Colonic mucosa (tissue), 4 donors: ENCODE measurements around the gene UNC13B. TPM values are rescaled to one million over a fixed set of nuclear protein-coding genes. Genes with fewer than 3 reads are reported as not detected.

Experiments
- DNase-seq: peaks from one replicate; pipeline ENCODE4 v3.0.0-alpha.2; 2020
- H3K27ac ChIP-seq: fragments of 200-600 bp; one replicate; pipeline ENCODE4 v1.8.0; 2021
- H3K27me3 ChIP-seq: fragments of 200-600 bp; one replicate; pipeline ENCODE4 v1.8.0; 2021
- H3K36me3 ChIP-seq: fragments of 200-600 bp; one replicate; pipeline ENCODE4 v1.8.0; 2021
- H3K4me1 ChIP-seq: fragments of 200-600 bp; one replicate; pipeline ENCODE4 v1.8.0; 2021; ENCODE audit warnings: mild to moderate bottlenecking
- H3K4me3 ChIP-seq: fragments of 200-600 bp; one replicate; pipeline ENCODE4 v1.8.0; 2021
- H3K9ac ChIP-seq, 2 donors: one replicate each; pipeline ENCODE4 v1.7.0; 2013; ENCODE audit warnings: control low read depth in 2 of 2, low read depth in 2 of 2, low read length in 2 of 2
- H3K9me3 ChIP-seq: fragments of 200-600 bp; one replicate; pipeline ENCODE4 v1.8.0; 2021
- intact Hi-C: fragments of 100-400 bp; cut with DNase I; formaldehyde crosslinking; loops from one replicate; pipeline ENCODE4 v1.14.1; 2022
- total RNA-seq, 2 donors: library from RNA; stranded (reverse); fragmentation: NEBNext Ultra II Directional in 1 of 2; extraction: Animal tissue kit (Norgen Biotek cat#: 25700) in 1 of 2; gene quantifications; one replicate each; pipeline ENCODE4 v1.2.1, GENCODE V29; 2021
- TF ChIP-seq, protein P1 (sequence below): fragments of 200-600 bp; IDR thresholded peaks from one replicate; pipeline ENCODE4 v1.8.0; 2022; ENCODE audit warnings: antibody characterized with exemption, mild to moderate bottlenecking
- donor health status: healthy.
- donor health status: DM: no; HTN: no; CAD: no.
- donor health status: DM: no; HTN: no; CAD: no.

UNC13B gene
- total RNA-seq, 2 donors from 2014 or later = 43.6 to 56.1 TPM

DNA sequence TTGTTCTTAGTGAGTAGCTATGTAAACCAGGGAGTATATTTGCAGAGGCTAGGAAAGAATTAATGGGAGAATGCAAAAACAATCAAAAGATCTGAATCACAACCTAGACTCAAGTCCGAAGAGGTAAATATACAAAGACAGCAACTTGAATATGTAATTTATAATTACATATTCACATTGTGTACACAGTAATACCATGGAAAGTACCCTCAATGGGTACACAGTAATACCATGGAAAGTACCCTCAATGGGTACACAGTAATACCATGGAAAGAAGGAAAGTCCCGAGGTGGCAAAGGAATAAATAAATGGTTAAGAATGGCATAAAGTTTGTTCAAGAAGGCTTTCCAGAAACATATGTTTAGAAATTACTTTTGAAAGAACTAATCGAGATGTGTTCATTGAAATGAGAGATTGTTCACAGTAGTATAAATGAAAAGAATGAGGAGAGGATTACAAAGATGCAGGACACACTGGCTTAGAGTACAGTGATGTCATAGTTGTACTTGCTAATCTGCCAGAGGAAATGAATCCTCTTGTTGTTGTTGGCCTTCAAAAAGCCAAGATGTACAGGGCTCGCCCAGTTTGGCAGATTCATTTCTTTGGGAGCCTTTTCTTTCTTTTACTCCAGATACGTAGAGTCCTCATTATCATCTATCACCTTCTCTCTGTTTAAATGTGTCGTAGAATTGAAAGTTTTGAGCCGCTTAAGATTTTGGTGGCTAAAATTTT lies 116.0 kb downstream of the UNC13B start:
- Histone ChIP-seq H3K27ac (no peak overlapping the region), H3K9me3 (no peaks in the 10 kb centered on the region), H3K27me3 (no peaks in the 10 kb centered on the region), H3K4me3 (no peak overlapping the region), H3K9ac (no peak overlapping the region), H3K36me3 (no peaks in the 10 kb centered on the region), H3K4me1 (no peaks in the 10 kb centered on the region)
- DNase-seq = no peak
- TF ChIP-seq, protein P1, sequence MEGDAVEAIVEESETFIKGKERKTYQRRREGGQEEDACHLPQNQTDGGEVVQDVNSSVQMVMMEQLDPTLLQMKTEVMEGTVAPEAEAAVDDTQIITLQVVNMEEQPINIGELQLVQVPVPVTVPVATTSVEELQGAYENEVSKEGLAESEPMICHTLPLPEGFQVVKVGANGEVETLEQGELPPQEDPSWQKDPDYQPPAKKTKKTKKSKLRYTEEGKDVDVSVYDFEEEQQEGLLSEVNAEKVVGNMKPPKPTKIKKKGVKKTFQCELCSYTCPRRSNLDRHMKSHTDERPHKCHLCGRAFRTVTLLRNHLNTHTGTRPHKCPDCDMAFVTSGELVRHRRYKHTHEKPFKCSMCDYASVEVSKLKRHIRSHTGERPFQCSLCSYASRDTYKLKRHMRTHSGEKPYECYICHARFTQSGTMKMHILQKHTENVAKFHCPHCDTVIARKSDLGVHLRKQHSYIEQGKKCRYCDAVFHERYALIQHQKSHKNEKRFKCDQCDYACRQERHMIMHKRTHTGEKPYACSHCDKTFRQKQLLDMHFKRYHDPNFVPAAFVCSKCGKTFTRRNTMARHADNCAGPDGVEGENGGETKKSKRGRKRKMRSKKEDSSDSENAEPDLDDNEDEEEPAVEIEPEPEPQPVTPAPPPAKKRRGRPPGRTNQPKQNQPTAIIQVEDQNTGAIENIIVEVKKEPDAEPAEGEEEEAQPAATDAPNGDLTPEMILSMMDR = no peak
- intact Hi-C loops = no loop called here

DNA sequence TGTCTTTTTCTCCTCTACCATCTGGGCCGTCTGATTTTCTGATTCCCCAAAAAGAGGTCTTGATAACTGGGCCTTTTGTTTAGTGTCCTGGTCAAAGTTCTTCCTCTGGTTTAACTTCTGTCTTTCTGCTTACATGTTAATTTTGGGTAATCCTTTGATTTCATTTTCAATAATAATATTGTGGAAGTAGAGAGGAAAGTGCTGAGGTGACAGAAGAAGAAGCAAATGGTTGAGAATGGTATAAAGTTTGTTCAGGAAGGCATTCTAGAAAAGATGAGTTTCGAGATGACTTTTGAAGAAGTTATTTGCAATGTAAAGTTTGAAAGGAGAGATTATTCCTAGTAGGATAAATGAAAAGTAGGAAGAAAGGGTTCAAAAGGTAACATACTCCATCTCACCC lies 118.1 kb downstream of the UNC13B start:
- no peak for DNase-seq
- no peaks in the 10 kb centered on the region for H3K9me3 ChIP-seq
- no peaks in the 10 kb centered on the region for H3K4me1 ChIP-seq
- no peak overlapping the region for H3K27ac ChIP-seq
- H3K4me3 ChIP-seq = no peak overlapping the region
- no peaks in the 10 kb centered on the region for H3K27me3 ChIP-seq
- TF ChIP-seq, protein P1 = no peak
- H3K9ac ChIP-seq = no peak overlapping the region
- no peaks in the 10 kb centered on the region for H3K36me3 ChIP-seq
- intact Hi-C loops = no loop called here

DNA sequence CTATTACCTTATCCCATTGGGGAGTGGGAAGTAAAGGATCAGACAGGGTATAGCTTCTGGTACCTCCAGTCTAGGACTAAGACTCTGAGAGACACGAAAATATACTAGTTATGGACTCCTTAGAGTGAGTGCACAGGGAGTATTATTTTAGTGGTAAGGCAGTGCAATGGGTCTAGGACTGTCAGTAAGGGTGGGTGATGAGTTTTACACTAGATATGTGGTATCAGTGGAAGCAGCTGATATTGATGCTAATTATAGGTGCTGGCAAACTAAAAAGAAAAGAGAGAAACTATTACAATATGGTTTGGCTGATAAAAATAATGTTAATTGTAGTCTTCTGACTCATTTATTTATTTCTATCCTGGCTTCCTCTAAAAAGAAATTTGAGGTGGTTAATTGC lies 118.6 kb downstream of the UNC13B start:
- H3K9ac ChIP-seq = no peak overlapping the region
- H3K9me3 ChIP-seq = no peaks in the 10 kb centered on the region
- TF ChIP-seq, protein P1 = no peak
- H3K27ac ChIP-seq = no peak overlapping the region
- no peak for DNase-seq
- no peaks in the 10 kb centered on the region for H3K36me3 ChIP-seq
- H3K27me3 ChIP-seq = no peaks in the 10 kb centered on the region
- intact Hi-C loops = no loop called here
- no peaks in the 10 kb centered on the region for H3K4me1 ChIP-seq
- no peak overlapping the region for H3K4me3 ChIP-seq

DNA sequence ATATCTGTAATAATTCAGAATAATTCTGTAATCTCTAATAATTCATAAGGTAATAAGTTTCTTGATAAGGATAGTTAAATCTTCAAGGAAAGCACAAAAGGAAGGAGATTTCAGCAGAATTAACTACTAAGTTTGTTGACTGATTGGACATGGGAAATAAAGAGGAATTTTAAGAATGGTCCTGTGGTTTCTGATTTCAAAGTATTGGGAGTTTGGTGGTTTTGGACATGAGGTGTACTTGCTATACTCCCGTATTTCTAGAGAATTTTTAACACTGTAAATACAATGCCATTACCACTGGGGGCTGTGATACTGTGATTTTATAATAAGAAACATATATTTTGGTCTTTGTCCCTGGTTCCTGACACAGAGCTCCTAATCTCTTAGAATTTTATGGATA lies 123.9 kb downstream of the UNC13B start:
- no peak for DNase-seq
- H3K4me1 ChIP-seq = no peaks in the 10 kb centered on the region
- no peaks in the 10 kb centered on the region for H3K9me3 ChIP-seq
- no peaks in the 10 kb centered on the region for H3K27me3 ChIP-seq
- intact Hi-C loops = no loop called here
- no peak overlapping the region for H3K9ac ChIP-seq
- TF ChIP-seq, protein P1 = no peak
- no peaks in the 10 kb centered on the region for H3K36me3 ChIP-seq
- H3K27ac ChIP-seq = no peak overlapping the region
- H3K4me3 ChIP-seq = no peak overlapping the region

DNA sequence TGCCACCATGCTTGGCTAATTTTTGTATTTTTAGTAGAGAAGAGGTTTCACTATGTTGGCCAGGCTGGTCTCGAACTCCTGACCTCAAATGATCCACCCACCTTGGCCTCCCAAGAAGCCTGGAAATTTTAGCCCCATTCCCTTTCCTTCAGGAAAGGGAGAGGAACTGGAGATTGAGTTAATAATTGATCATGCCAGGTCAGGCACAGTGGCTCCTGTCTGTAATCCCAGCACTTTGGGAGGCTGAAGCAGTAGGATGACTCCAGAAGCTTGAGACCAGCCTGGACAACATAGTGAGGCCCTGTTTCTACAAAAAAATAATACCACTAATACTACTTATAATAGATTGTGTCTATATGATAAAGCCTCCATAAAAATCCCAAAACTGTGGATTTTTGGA lies 124.6 kb downstream of the UNC13B start:
- Histone ChIP-seq H3K36me3 (no peaks in the 10 kb centered on the region), H3K4me3 (no peak overlapping the region), H3K27ac (no peak overlapping the region), H3K9ac (no peak overlapping the region), H3K9me3 (no peaks in the 10 kb centered on the region), H3K27me3 (no peaks in the 10 kb centered on the region), H3K4me1 (no peaks in the 10 kb centered on the region)
- DNase-seq = no peak
- TF ChIP-seq, protein P1 = no peak
- intact Hi-C loops = no loop called here
